Keratinocyte (primary cell): ENCODE results near the gene ACAD11.

Source experiments
- EZH2 ChIP-seq: IDR thresholded peaks from one replicate; pipeline ENCODE4 v1.6.1; 2012; ENCODE audit warnings: inconsistent platforms, mild to moderate bottlenecking, low read length, moderate library complexity
- TF ChIP-seq, protein P1 (sequence below), 3 experiments: IDR thresholded peaks in 1 of 3; conservative IDR thresholded peaks in 1 of 3; optimal IDR thresholded peaks in 1 of 3; 2 replicates in 2 of 3; 3 replicates in 1 of 3; pipeline versions ENCODE3 to v1.5.1; 2011; ENCODE audit warnings: low read length in 3 of 3, mild to moderate bottlenecking in 3 of 3, moderate library complexity in 2 of 3, control low read depth in 1 of 3, inconsistent platforms in 1 of 3; ENCODE audit not compliant: insufficient read depth in 2 of 3; ENCODE audit errors: extremely low read depth in 1 of 3

DNA sequence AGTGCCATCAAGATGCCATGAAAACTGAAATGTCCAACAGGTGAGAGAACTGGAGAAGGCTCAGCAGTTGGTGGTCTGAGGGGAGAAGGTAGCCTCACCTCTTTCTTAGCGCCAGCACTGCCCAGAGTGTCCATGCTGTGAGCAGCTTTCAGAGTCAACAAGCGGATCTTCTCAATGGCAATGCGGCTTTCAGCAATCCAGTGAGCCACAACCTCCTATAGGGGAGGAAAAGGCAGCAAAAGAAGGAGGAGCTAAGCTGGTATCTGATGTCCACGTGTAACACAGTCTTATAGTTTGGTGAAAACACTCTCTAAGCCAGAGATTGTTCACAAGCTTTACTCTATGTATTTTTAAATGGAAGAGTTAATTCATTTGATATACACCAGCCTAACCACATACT is 98.6 kb downstream of the ACAD11 start:
- TF ChIP-seq, protein P1, sequence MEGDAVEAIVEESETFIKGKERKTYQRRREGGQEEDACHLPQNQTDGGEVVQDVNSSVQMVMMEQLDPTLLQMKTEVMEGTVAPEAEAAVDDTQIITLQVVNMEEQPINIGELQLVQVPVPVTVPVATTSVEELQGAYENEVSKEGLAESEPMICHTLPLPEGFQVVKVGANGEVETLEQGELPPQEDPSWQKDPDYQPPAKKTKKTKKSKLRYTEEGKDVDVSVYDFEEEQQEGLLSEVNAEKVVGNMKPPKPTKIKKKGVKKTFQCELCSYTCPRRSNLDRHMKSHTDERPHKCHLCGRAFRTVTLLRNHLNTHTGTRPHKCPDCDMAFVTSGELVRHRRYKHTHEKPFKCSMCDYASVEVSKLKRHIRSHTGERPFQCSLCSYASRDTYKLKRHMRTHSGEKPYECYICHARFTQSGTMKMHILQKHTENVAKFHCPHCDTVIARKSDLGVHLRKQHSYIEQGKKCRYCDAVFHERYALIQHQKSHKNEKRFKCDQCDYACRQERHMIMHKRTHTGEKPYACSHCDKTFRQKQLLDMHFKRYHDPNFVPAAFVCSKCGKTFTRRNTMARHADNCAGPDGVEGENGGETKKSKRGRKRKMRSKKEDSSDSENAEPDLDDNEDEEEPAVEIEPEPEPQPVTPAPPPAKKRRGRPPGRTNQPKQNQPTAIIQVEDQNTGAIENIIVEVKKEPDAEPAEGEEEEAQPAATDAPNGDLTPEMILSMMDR (optimal IDR thresholded peaks at IDR 0.05 in 1 of 3, IDR thresholded peaks at IDR 0.05 in 1 of 3, conservative IDR thresholded peaks at IDR 0.05 in 1 of 3; ENCODE audit: extremely low read depth in 1 of 3, insufficient read depth in 2 of 3, low read length in 3 of 3), result no peak
- TF ChIP-seq EZH2, result no peak
